Endothelial cell of umbilical vein (primary cell): ENCODE results near the gene ZNF79. TPM values are rescaled to one million over a fixed set of nuclear protein-coding genes. Genes with fewer than 3 reads are reported as not detected.

ENCODE experiments used
- BruUV-seq: library from RNA; stranded (reverse); fragments of 400-500 nt; replicated peaks from 2 replicates; lab custom pipeline; 2021; lab: Mats Ljungman, UMichigan
- CTCF ChIA-PET: fragments of 300-600, 350-600 bp; sonication (Branson Sonifier 250); formaldehyde crosslinking; loops from one replicate; lab custom pipeline; 2021; ENCODE audit warnings: antibody characterized with exemption, inconsistent platforms; lab: Charles Lee
- POLR2A ChIA-PET: fragments of 300-600, 350-600 bp; sonication (Branson Sonifier 250); formaldehyde crosslinking; loops from one replicate; lab custom pipeline; 2021; ENCODE audit warnings: antibody characterized with exemption, inconsistent platforms; lab: Charles Lee
- DNase-seq: peaks from one replicate; pipeline ENCODE4 v3.0.0-alpha.2; 2011; ENCODE audit warnings: low read depth, low spot score
- FAIRE-seq: peaks from 2 replicates; lab custom pipeline; 2011; peaks lifted over from hg19 to GRCh38; lab: Jason Lieb, UNC
- H2AFZ ChIP-seq: 2 replicates; pipeline ENCODE4 v1.6.0; 2012; ENCODE audit warnings: low read depth, low read length, control low read depth, inconsistent platforms
- H3K27ac ChIP-seq: 2 replicates; pipeline ENCODE4 v1.5.1; 2011; ENCODE audit warnings: low read depth, mild to moderate bottlenecking, control low read depth, low read length, moderate library complexity; ENCODE audit not compliant: insufficient read depth
- H3K27me3 ChIP-seq, 2 experiments: 2 replicates each; pipeline versions ENCODE4 v1.6.0 to v1.6.1; 2011; ENCODE audit warnings: low read length in 2 of 2, mixed read lengths in 1 of 2; ENCODE audit not compliant: control insufficient read depth in 2 of 2, insufficient read depth in 2 of 2
- H3K36me3 ChIP-seq, 2 experiments: 2 replicates in 1 of 2; 3 replicates in 1 of 2; pipeline ENCODE4 v1.5.1; 2011; ENCODE audit warnings: low read length in 2 of 2, mild to moderate bottlenecking in 1 of 2, moderate library complexity in 1 of 2; ENCODE audit not compliant: control insufficient read depth in 2 of 2, insufficient read depth in 2 of 2; ENCODE audit errors: extremely low read depth in 1 of 2
- H3K4me1 ChIP-seq: 3 replicates; pipeline ENCODE4 v1.5.1; 2011; ENCODE audit warnings: mild to moderate bottlenecking, low read length; ENCODE audit not compliant: control insufficient read depth, insufficient read depth; ENCODE audit errors: extremely low read depth
- H3K4me2 ChIP-seq: 2 replicates; pipeline ENCODE4 v1.6.1; 2011; ENCODE audit warnings: low read length, control low read depth, mixed read lengths; ENCODE audit not compliant: insufficient read depth
- H3K4me3 ChIP-seq, 3 experiments: fragments of 200-600 bp in 1 of 3; sonication (generic), shearing (Covaris generic) in 1 of 3; replicated peaks in 1 of 3; 2 replicates each; pipeline ENCODE4 v1.5.1; 2011 to 2016; ENCODE audit warnings: control low read depth in 3 of 3, low read length in 3 of 3, mild to moderate bottlenecking in 2 of 3, inconsistent platforms in 1 of 3, low read depth in 1 of 3, moderate library complexity in 1 of 3; ENCODE audit not compliant: insufficient read depth in 1 of 3
- H3K79me2 ChIP-seq: 2 replicates; pipeline ENCODE4 v1.6.0; 2012; ENCODE audit warnings: low read length, inconsistent platforms; ENCODE audit not compliant: control insufficient read depth, insufficient read depth
- H3K9ac ChIP-seq: replicated peaks from 2 replicates; pipeline ENCODE3; 2011; ENCODE audit warnings: low read length, control low read depth; ENCODE audit not compliant: insufficient read depth; ENCODE audit errors: extremely low read depth
- H3K9me1 ChIP-seq: replicated peaks from 3 replicates; pipeline ENCODE4 v1.6.0; 2011; ENCODE audit warnings: mild to moderate bottlenecking, low read length; ENCODE audit not compliant: control insufficient read depth, insufficient read depth; ENCODE audit errors: extremely low read depth
- H3K9me3 ChIP-seq: replicated peaks from 2 replicates; pipeline ENCODE4 v1.5.1; 2012; ENCODE audit warnings: low read length, inconsistent platforms; ENCODE audit not compliant: control insufficient read depth, insufficient read depth
- H4K20me1 ChIP-seq: replicated peaks from 2 replicates; pipeline ENCODE3; 2011; ENCODE audit warnings: mild to moderate bottlenecking, low read length; ENCODE audit not compliant: control insufficient read depth, insufficient read depth; ENCODE audit errors: extremely low read depth
- CTCF ChIP-seq, 2 donors: IDR thresholded peaks; 1 replicate in 1 of 2; 2 replicates in 1 of 2; pipeline ENCODE4 v1.5.1; 2011; ENCODE audit warnings: low read length in 2 of 2, mild to moderate bottlenecking in 2 of 2, moderate library complexity in 2 of 2, control low read depth in 1 of 2, inconsistent platforms in 1 of 2, low read depth in 1 of 2; ENCODE audit not compliant: insufficient read depth in 1 of 2; ENCODE audit errors: extremely low read depth in 1 of 2
- EZH2 ChIP-seq: IDR thresholded peaks from 2 replicates; pipeline ENCODE4 v1.6.1; 2012; ENCODE audit warnings: borderline replicate concordance, low read depth, mild to moderate bottlenecking, moderate library complexity, low read length, inconsistent platforms; ENCODE audit not compliant: severe bottlenecking
- FOS ChIP-seq: IDR thresholded peaks from 2 replicates; pipeline ENCODE4 v1.6.1; 2011; ENCODE audit warnings: mild to moderate bottlenecking, low read length, moderate library complexity, borderline replicate concordance; ENCODE audit not compliant: insufficient read depth
- GATA2 ChIP-seq: IDR thresholded peaks from 2 replicates; pipeline ENCODE4 v1.7.0; 2011; ENCODE audit warnings: low read depth, mild to moderate bottlenecking, moderate library complexity, mixed read lengths, low read length; ENCODE audit not compliant: insufficient read length, insufficient read depth
- JUN ChIP-seq: IDR thresholded peaks from 2 replicates; pipeline ENCODE4 v1.6.1; 2011; ENCODE audit warnings: borderline replicate concordance, low read depth; ENCODE audit not compliant: insufficient read length, insufficient read depth
- MAX ChIP-seq: IDR thresholded peaks from 2 replicates; pipeline ENCODE4 v1.6.1; 2011; ENCODE audit not compliant: insufficient read depth, insufficient read length
- MYC ChIP-seq: IDR thresholded peaks from one replicate; pipeline ENCODE4 v1.6.1; 2011; ENCODE audit warnings: mild to moderate bottlenecking, low read depth, low read length
- POLR2A ChIP-seq: IDR thresholded peaks from 2 replicates; pipeline ENCODE4 v1.6.1; 2012; ENCODE audit warnings: low read depth, mild to moderate bottlenecking, control low read depth, low read length
- POLR2AphosphoS5 ChIP-seq: IDR thresholded peaks from 2 replicates; pipeline ENCODE4 v1.6.1; 2012; ENCODE audit warnings: low read depth, mild to moderate bottlenecking, control low read depth, low read length, moderate library complexity; ENCODE audit not compliant: insufficient read depth
- dilution Hi-C: fragments of 300-500 bp; cut with MboI; formaldehyde crosslinking; loops from one replicate; pipeline ENCODE4 v1.15.0; 2019; ENCODE audit warnings: low sequenced_read_pairs; ENCODE audit not compliant: extremely low pct_ligation_motif_present
- intact Hi-C: fragments of 100-400 bp; cut with micrococcal nuclease; formaldehyde crosslinking; loops from one replicate; pipeline ENCODE4 v1.10.0; 2022
- polyA plus RNA-seq, 4 experiments: library from polyadenylated mRNA; depleted of rRNA in 3 of 4; stranded (reverse) in 3 of 4; unstranded in 1 of 4; fragments of >200 nt; gene quantifications; 2 replicates each; pipeline versions ENCODE4 v1.2.1 to v1.2.3, GENCODE V29; 2011 to 2012; ENCODE audit warnings: missing spikeins in 1 of 4
- total RNA-seq: library from RNA; stranded (reverse); gene quantifications from 2 replicates; pipeline ENCODE4 v1.2.3, GENCODE V29; 2021

Gene ZNF79
- total and polyA plus RNA-seq, 2 donors (not counting 3 experiments of a cell fraction or from before 2014, with no cell fraction given), result 6.3 to 10.6 TPM

GRCh38 chr9:127490535-127491230 is 66.5 kb downstream of the ZNF79 start:
- H4K20me1 ChIP-seq, result no peaks in the 10 kb centered on the region
- no peak overlapping the region for H3K27ac ChIP-seq
- FAIRE-seq (no peak), DNase-seq (no peak)
- H3K9me1 ChIP-seq, result no peaks in the 10 kb centered on the region
- H3K9ac ChIP-seq, result no peak overlapping the region
- H3K4me1 ChIP-seq, result peaks cover 4% of the 10 kb centered on the region
- BruUV-seq, result no TSS peak
- TF ChIP-seq GATA2, result no peak
- TF ChIP-seq POLR2A, result no peak
- TF ChIP-seq EZH2, result no peak
- no peak for TF ChIP-seq FOS
- TF ChIP-seq MYC, result no peak
- no peak for TF ChIP-seq CTCF (IDR thresholded peaks at IDR 0.05; ENCODE audit: extremely low read depth in 1 of 2, insufficient read depth in 1 of 2, low read depth in 1 of 2, low read length in 2 of 2)
- TF ChIP-seq MAX, result no peak
- TF ChIP-seq JUN, result no peak
- no peak for TF ChIP-seq POLR2AphosphoS5
- no peaks in the 10 kb centered on the region for H3K79me2 ChIP-seq
- H2AFZ ChIP-seq, result no peak overlapping the region
- no peak overlapping the region for H3K4me2 ChIP-seq
- ChIA-PET CTCF (interaction anchor here (1.8 kb wide), 1 partner anchor 10 kb away, joined by 6 read pairs; no protein-coding TSS in a partner anchor), POLR2A (no interaction called here)
- no peak overlapping the region for H3K4me3 ChIP-seq
- H3K9me3 ChIP-seq, result no peaks in the 10 kb centered on the region
- H3K36me3 ChIP-seq, result peaks cover 2 to 27% of the 10 kb centered on the region in 2 experiments
- intact Hi-C loops, result no loop called here
- dilution Hi-C loops, result no loop called here
- H3K27me3 ChIP-seq, result no peaks in the 10 kb centered on the region
